DOHH2 (cell line): Measurements from ENCODE around the gene ZNF222.

Experiments
- CTCF ChIP-seq: fragments of 200-600 bp; sonication (generic); IDR thresholded peaks from one replicate; pipeline ENCODE4 v1.5.1; 2014; ENCODE audit warnings: antibody characterized with exemption, mild to moderate bottlenecking, low read depth, low read length; ENCODE audit not compliant: poor library complexity, severe bottlenecking
- EZH2phosphoT487 ChIP-seq: fragments of 200-600 bp; sonication (generic); IDR thresholded peaks from 2 replicates; pipeline ENCODE4 v1.6.1; 2017; ENCODE audit warnings: borderline replicate concordance, mild to moderate bottlenecking, antibody characterized with exemption, low read length, moderate library complexity, mixed read lengths

- no peak for TF ChIP-seq CTCF
- TF ChIP-seq EZH2phosphoT487 = no peak
Measured at GRCh38 chr19:43983912-43984686, 41.1 kb upstream of the ZNF222 start, which contains the start of gene ZNF155.
